ENCODE results near the gene MNAT1. TPM values are rescaled to one million over a fixed set of nuclear protein-coding genes. Genes with fewer than 3 reads are reported as not detected.

MNAT1 gene
- total RNA-seq, 1 donor from 2014 or later = 39.1 TPM

- no peaks in the 10 kb centered on the region for H3K36me3 Mint-ChIP-seq (ENCODE audit: low read depth)
- H3K27me3 Mint-ChIP-seq (ENCODE audit: low read depth) = no peaks in the 10 kb centered on the region
- no peak overlapping the region for H3K4me3 Mint-ChIP-seq
- no peak overlapping the region for H3K27ac Mint-ChIP-seq (ENCODE audit: unreplicated experiment)
- DNase-seq (ENCODE audit: low read depth, low spot score) = no peak
- H3K4me1 Mint-ChIP-seq = no peaks in the 10 kb centered on the region
- no peak for TF ChIP-seq CTCF (conservative IDR thresholded peaks at IDR 0.05)
- no peaks in the 10 kb centered on the region for H3K9me3 Mint-ChIP-seq
These were observed 187.5 kb downstream of the MNAT1 start for GRCh38 chr14:60922050-60922449.

- H3K4me1 Mint-ChIP-seq = peaks cover 2% of the 10 kb centered on the region
- no peak overlapping the region for H3K27ac Mint-ChIP-seq (ENCODE audit: unreplicated experiment)
- H3K36me3 Mint-ChIP-seq (ENCODE audit: low read depth) = peaks cover 2% of the 10 kb centered on the region
- no peak for TF ChIP-seq CTCF (conservative IDR thresholded peaks at IDR 0.05)
- no peaks in the 10 kb centered on the region for H3K27me3 Mint-ChIP-seq (ENCODE audit: low read depth)
- H3K9me3 Mint-ChIP-seq = no peaks in the 10 kb centered on the region
- no peak overlapping the region for H3K4me3 Mint-ChIP-seq
- no peak for DNase-seq (ENCODE audit: low read depth, low spot score)
These were observed 190.7 kb downstream of the MNAT1 start for GRCh38 chr14:60925286-60925685.

- Mint-ChIP-seq H3K36me3 (ENCODE audit: low read depth) (peaks cover 2% of the 10 kb centered on the region), H3K27me3 (ENCODE audit: low read depth) (no peaks in the 10 kb centered on the region), H3K4me1 (peaks cover 9% of the 10 kb centered on the region), H3K9me3 (no peaks in the 10 kb centered on the region), H3K4me3 (no peak overlapping the region), H3K27ac (ENCODE audit: unreplicated experiment) (no peak overlapping the region)
- no peak for DNase-seq (ENCODE audit: low read depth, low spot score)
- TF ChIP-seq CTCF (conservative IDR thresholded peaks at IDR 0.05) = no peak
These were observed 191.4 kb downstream of the MNAT1 start for GRCh38 chr14:60926002-60926401.

- no peak for DNase-seq (ENCODE audit: low read depth, low spot score)
- H3K27me3 Mint-ChIP-seq (ENCODE audit: low read depth) = no peaks in the 10 kb centered on the region
- peak overlapping the region; percentile 90 for H3K27ac Mint-ChIP-seq (ENCODE audit: unreplicated experiment)
- H3K4me1 Mint-ChIP-seq = peaks cover 15% of the 10 kb centered on the region
- no peak for TF ChIP-seq CTCF (conservative IDR thresholded peaks at IDR 0.05)
- peaks cover 5% of the 10 kb centered on the region for H3K36me3 Mint-ChIP-seq (ENCODE audit: low read depth)
- no peaks in the 10 kb centered on the region for H3K9me3 Mint-ChIP-seq
- peak overlapping the region; percentile 2 for H3K4me3 Mint-ChIP-seq
These were observed 196.7 kb downstream of the MNAT1 start for GRCh38 chr14:60931218-60931617.

- Mint-ChIP-seq H3K4me1 (peaks cover 15% of the 10 kb centered on the region), H3K9me3 (no peaks in the 10 kb centered on the region), H3K27ac (ENCODE audit: unreplicated experiment) (no peak overlapping the region), H3K4me3 (no peak overlapping the region), H3K27me3 (ENCODE audit: low read depth) (no peaks in the 10 kb centered on the region), H3K36me3 (ENCODE audit: low read depth) (peaks cover 8% of the 10 kb centered on the region)
- TF ChIP-seq CTCF (conservative IDR thresholded peaks at IDR 0.05) = no peak
- no peak for DNase-seq (ENCODE audit: low read depth, low spot score)
These were observed 199.5 kb downstream of the MNAT1 start for GRCh38 chr14:60933920-60934655.

Data from neural crest cell (in vitro differentiated cells).